NCI-H1092 (cell line): ENCODE results near the gene ABCC3.

Source experiments
- DNase-seq: peaks from one replicate; lab custom pipeline; 2025; lab: John Stamatoyannopoulos, UW

ABCC3 gene

GRCh38 chr17:50737118-50737698 is 102.5 kb downstream of the ABCC3 start:
- DNase-seq, result no peak

DNA sequence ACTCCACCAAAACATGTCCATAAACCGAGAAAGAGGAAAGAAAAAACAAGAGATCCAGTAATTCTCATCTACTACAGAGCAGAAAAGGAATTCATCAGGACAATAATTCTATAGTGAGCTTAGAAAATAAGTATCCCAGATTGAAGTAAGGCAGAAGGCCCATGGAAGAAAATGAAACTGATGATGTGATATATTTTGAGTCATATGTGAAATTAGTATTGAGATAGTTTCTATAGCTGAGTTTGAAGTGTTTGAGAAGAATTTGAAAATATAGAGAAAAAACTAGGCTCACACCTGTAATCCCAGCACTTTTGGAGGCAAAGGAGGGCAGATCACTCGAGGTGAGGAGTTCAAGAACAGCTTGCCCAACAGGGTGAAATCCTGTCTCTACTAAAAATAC is 104.4 kb downstream of the ABCC3 start:
- DNase-seq, result no peak
